Bronchial epithelial cell (primary cell): Measurements from ENCODE around the gene TEX22. TPM values are rescaled to one million over a fixed set of nuclear protein-coding genes. Genes with fewer than 3 reads are reported as not detected.

ENCODE experiments used
- DNase-seq: peaks from one replicate; pipeline ENCODE4 v3.0.0-alpha.2; 2010; ENCODE audit warnings: low read depth
- FAIRE-seq: peaks from 2 replicates; lab custom pipeline; 2011; peaks lifted over from hg19 to GRCh38; lab: Jason Lieb, UNC
- H3K27me3 ChIP-seq: 2 replicates; pipeline ENCODE4 v1.5.1; 2011; ENCODE audit warnings: low read length; ENCODE audit not compliant: control insufficient read depth, insufficient read depth
- H3K36me3 ChIP-seq: 2 replicates; pipeline ENCODE4 v1.5.1; 2011; ENCODE audit warnings: low read length; ENCODE audit not compliant: control insufficient read depth, insufficient read depth
- H3K4me3 ChIP-seq: 2 replicates; pipeline ENCODE4 v1.5.1; 2011; ENCODE audit warnings: mild to moderate bottlenecking, low read depth, low read length, control low read depth
- CTCF ChIP-seq: IDR thresholded peaks from 2 replicates; pipeline ENCODE4 v1.5.1; 2011; ENCODE audit warnings: mild to moderate bottlenecking, moderate library complexity, low read length, control low read depth, inconsistent platforms; ENCODE audit not compliant: insufficient read depth, severe bottlenecking
- total RNA-seq: library from RNA; depleted of rRNA; stranded (reverse); fragments of >200 nt; gene quantifications from 2 replicates; pipeline ENCODE4 v1.2.1, GENCODE V29; 2014

TEX22 gene
- total RNA-seq, 1 donor from 2014 or later = 1.8 TPM

GRCh38 chr14:105376521-105377440, 21.6 kb upstream of the TEX22 start:
- no peaks in the 10 kb centered on the region for H3K27me3 ChIP-seq
- DNase-seq (no peak), FAIRE-seq (no peak)
- H3K36me3 ChIP-seq = peaks cover 6% of the 10 kb centered on the region
- no peak for TF ChIP-seq CTCF
- no peak overlapping the region for H3K4me3 ChIP-seq

GRCh38 chr14:105377555-105378182, 20.7 kb upstream of the TEX22 start:
- Histone ChIP-seq H3K36me3 (peaks cover 7% of the 10 kb centered on the region), H3K27me3 (no peaks in the 10 kb centered on the region), H3K4me3 (no peak overlapping the region)
- TF ChIP-seq CTCF = no peak
- no peak for DNase-seq
- FAIRE-seq = no peak

GRCh38 chr14:105378199-105378598, 20.1 kb upstream of the TEX22 start:
- no peak for FAIRE-seq
- H3K36me3 ChIP-seq = peaks cover 11% of the 10 kb centered on the region
- no peak for TF ChIP-seq CTCF
- DNase-seq = no peak
- H3K27me3 ChIP-seq = no peaks in the 10 kb centered on the region
- H3K4me3 ChIP-seq = no peak overlapping the region

GRCh38 chr14:105378873-105379685, 19.3 kb upstream of the TEX22 start:
- no peak for DNase-seq
- Histone ChIP-seq H3K36me3 (peaks cover 12% of the 10 kb centered on the region), H3K27me3 (no peaks in the 10 kb centered on the region), H3K4me3 (no peak overlapping the region)
- no peak for TF ChIP-seq CTCF
- peak; percentile 18 for FAIRE-seq

- no peak for TF ChIP-seq CTCF
- FAIRE-seq = no peak
- Histone ChIP-seq H3K27me3 (no peaks in the 10 kb centered on the region), H3K36me3 (peaks cover 15% of the 10 kb centered on the region), H3K4me3 (no peak overlapping the region)
- no peak for DNase-seq
Observed at GRCh38 chr14:105379946-105380345, 18.4 kb upstream of the TEX22 start.
